HL-60 (cell line): ENCODE results near the gene RASA2.

ENCODE experiments used
- DNase-seq, 2 experiments: peaks; one replicate each; pipeline ENCODE4 v3.0.0-alpha.2; 2010 to 2020; ENCODE audit warnings: low read depth in 1 of 2, low spot score in 1 of 2
- H3K27ac ChIP-seq: fragments of 250-450 bp; sonication (Bioruptor Pico); replicated peaks from 2 replicates; pipeline ENCODE4 v1.5.1; 2020; ENCODE audit warnings: mild to moderate bottlenecking, moderate library complexity
- H3K27me3 ChIP-seq: fragments of 250-450 bp; sonication (Bioruptor Pico); 2 replicates; pipeline ENCODE4 v1.5.1; 2021; ENCODE audit warnings: mild to moderate bottlenecking, moderate library complexity; ENCODE audit not compliant: insufficient read depth, poor library complexity, severe bottlenecking
- H3K4me3 ChIP-seq: replicated peaks from 2 replicates; pipeline ENCODE4 v1.5.1; 2011; ENCODE audit warnings: mild to moderate bottlenecking, control low read depth, low read length; ENCODE audit not compliant: insufficient read depth
- GABPA ChIP-seq: IDR thresholded peaks from 2 replicates; pipeline ENCODE4 v1.6.1; 2012; ENCODE audit warnings: low read depth
- POLR2AphosphoS5 ChIP-seq: IDR thresholded peaks from 2 replicates; pipeline ENCODE4 v1.6.1; 2012; ENCODE audit warnings: low read depth
- SPI1 ChIP-seq: IDR thresholded peaks from 2 replicates; pipeline ENCODE4 v1.6.1; 2012; ENCODE audit warnings: low read depth, mild to moderate bottlenecking, borderline replicate concordance
- TF ChIP-seq, protein P1 (sequence below): IDR thresholded peaks from one replicate; pipeline ENCODE4 v1.5.1; 2011; ENCODE audit warnings: low read length, control low read depth, inconsistent platforms; ENCODE audit not compliant: insufficient read depth
- TF ChIP-seq, protein P2 (sequence below): IDR thresholded peaks from 2 replicates; pipeline ENCODE4 v1.6.1; 2012; ENCODE audit warnings: low read depth; ENCODE audit not compliant: insufficient replicate concordance

RASA2 gene

DNA sequence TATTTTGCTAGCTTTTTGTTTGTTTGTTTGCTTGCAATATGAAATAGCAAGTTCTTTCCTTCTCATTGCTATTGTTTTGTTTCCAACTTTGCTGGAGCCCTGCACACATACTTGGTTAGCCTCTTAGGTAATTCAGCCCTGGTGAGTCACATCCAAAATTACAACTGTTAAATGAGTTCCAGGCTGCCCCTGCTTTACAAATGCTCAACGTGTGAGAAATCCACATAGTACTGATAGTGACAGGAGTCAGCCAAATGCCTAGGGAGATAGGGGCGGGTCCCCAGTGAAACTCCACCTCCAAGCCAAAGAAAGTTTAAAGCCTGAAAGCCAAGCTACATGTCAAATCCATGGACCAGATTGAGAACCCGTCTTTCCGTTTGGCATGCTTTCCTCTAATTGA, 169.9 kb downstream of the RASA2 start:
- TF ChIP-seq GABPA: no peak
- no peak for TF ChIP-seq SPI1
- TF ChIP-seq, protein P1, sequence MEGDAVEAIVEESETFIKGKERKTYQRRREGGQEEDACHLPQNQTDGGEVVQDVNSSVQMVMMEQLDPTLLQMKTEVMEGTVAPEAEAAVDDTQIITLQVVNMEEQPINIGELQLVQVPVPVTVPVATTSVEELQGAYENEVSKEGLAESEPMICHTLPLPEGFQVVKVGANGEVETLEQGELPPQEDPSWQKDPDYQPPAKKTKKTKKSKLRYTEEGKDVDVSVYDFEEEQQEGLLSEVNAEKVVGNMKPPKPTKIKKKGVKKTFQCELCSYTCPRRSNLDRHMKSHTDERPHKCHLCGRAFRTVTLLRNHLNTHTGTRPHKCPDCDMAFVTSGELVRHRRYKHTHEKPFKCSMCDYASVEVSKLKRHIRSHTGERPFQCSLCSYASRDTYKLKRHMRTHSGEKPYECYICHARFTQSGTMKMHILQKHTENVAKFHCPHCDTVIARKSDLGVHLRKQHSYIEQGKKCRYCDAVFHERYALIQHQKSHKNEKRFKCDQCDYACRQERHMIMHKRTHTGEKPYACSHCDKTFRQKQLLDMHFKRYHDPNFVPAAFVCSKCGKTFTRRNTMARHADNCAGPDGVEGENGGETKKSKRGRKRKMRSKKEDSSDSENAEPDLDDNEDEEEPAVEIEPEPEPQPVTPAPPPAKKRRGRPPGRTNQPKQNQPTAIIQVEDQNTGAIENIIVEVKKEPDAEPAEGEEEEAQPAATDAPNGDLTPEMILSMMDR: no peak
- TF ChIP-seq, protein P2, sequence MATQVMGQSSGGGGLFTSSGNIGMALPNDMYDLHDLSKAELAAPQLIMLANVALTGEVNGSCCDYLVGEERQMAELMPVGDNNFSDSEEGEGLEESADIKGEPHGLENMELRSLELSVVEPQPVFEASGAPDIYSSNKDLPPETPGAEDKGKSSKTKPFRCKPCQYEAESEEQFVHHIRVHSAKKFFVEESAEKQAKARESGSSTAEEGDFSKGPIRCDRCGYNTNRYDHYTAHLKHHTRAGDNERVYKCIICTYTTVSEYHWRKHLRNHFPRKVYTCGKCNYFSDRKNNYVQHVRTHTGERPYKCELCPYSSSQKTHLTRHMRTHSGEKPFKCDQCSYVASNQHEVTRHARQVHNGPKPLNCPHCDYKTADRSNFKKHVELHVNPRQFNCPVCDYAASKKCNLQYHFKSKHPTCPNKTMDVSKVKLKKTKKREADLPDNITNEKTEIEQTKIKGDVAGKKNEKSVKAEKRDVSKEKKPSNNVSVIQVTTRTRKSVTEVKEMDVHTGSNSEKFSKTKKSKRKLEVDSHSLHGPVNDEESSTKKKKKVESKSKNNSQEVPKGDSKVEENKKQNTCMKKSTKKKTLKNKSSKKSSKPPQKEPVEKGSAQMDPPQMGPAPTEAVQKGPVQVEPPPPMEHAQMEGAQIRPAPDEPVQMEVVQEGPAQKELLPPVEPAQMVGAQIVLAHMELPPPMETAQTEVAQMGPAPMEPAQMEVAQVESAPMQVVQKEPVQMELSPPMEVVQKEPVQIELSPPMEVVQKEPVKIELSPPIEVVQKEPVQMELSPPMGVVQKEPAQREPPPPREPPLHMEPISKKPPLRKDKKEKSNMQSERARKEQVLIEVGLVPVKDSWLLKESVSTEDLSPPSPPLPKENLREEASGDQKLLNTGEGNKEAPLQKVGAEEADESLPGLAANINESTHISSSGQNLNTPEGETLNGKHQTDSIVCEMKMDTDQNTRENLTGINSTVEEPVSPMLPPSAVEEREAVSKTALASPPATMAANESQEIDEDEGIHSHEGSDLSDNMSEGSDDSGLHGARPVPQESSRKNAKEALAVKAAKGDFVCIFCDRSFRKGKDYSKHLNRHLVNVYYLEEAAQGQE: no peak
- TF ChIP-seq POLR2AphosphoS5: no peak
- DNase-seq: no peak
- Histone ChIP-seq H3K27me3 (peaks cover 6% of the 10 kb centered on the region), H3K27ac (no peak overlapping the region), H3K4me3 (no peak overlapping the region)

DNA sequence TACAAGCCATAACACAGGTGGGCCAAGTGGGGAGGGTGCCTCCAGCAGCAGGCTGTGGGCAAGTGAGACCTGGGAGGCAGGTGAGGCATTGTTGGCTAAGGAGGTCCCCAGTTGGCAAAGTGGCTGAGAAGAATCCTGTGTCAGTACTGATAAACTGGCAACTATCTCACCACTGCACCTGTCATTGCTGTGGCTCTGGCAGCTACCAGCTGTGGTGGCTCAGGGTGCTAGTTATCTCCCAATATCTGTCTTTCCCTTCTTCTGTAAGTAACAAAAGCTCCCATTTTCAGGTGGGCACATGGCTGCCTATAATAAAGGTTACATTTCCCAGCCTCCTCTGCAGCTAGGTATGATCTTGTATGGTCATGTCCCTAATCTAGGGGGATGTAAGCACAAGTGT, 170.7 kb downstream of the RASA2 start:
- DNase-seq: no peak
- no peak overlapping the region for H3K4me3 ChIP-seq

DNA sequence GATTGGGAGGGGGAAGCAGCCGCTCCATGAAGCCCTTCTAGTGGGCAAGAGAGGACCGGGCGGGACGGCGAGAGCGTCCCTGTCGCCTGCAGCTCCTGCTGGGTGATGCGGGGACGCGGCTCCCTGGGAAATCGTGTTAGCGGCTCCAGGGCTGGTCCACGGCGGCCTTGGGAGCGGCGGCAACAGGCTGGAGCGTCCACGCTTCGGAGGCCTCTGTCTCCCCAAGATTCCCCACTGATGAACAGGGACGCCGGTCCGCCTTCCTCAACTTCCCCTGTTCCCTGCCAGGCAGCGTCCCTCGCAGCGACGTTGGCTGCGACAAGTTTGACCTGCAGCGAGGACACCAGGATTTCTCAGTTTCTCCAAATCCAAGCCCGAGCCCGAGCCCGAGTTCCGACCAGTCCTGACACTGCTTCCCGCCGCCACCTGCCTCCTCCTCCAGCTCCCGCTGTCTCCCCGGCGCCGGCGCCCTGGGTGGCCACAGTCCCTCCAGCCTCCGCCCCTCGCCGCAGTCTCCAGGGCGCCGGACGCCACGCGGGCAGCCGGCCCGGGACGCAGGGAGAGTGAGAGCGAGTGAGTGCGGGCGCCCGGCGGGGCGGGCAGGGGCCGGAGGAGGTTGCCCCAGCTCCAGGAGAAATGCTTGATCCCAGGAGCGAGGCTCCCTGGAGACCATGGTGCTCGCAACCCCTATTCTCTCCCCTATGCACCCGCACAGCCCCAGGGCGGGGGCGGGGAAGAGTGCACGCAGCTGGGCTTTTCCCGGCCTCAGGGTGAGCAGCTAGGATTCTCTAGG, 173.2 kb downstream of the RASA2 start:
- H3K27me3 ChIP-seq: peaks cover 6% of the 10 kb centered on the region
- H3K4me3 ChIP-seq: peak overlapping the region; percentile 61
- TF ChIP-seq GABPA (no peak), SPI1 (no peak), POLR2AphosphoS5 (no peak)
- TF ChIP-seq, protein P2: no peak
- TF ChIP-seq, protein P1: no peak
- DNase-seq: no peak
- no peak overlapping the region for H3K27ac ChIP-seq

More for the DNA sequence above, 170.7 kb downstream of the RASA2 start:
- TF ChIP-seq, protein P1: no peak
- TF ChIP-seq POLR2AphosphoS5 (no peak), SPI1 (no peak), GABPA (no peak)
- TF ChIP-seq, protein P2: no peak
- Histone ChIP-seq H3K27me3 (peaks cover 6% of the 10 kb centered on the region), H3K27ac (no peak overlapping the region)
